ENCODE results near the gene CPNE4. TPM values are rescaled to one million over a fixed set of nuclear protein-coding genes. Genes with fewer than 3 reads are reported as not detected.

CPNE4 gene
- total and polyA plus RNA-seq, 9 of the 15 experiments (the other 6 are each of a cell fraction or from before 2014, with no cell fraction given) = not detected

DNA sequence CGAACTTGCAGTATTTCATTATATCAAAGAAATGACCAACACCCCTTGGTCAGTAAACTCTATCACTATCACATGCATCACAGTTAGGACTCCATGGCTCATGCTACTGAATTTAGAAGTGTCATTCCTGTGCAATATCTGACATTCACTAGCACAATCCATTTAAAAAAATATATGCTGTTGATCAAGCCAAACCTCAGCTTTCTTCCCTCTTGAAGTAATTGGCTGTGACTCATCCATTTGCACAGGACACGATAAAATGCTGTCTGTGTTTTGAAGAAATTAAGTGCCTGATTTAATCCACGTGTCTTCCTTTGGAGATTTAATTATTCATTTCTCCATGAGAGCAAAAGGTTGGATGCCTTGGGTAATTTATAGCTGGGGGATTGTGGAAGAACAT, 38.9 kb downstream of the CPNE4 start:
- no peak overlapping the region for H3K27ac ChIP-seq (ENCODE audit: extremely low read depth, low read depth, low read length)
- no peaks in the 10 kb centered on the region for H4K20me1 ChIP-seq (replicated peaks; ENCODE audit: control insufficient read depth, insufficient read depth, low read length)
- FAIRE-seq (no peak), DNase-seq (ENCODE audit: extremely low read depth in 1 of 4, low spot score in 3 of 4) (no peak), ATAC-seq (no peak)
- WGBS (ENCODE audit: insufficient coverage, low coverage, missing lambda C conversion rate) = 3% methylated on average over 3 of the region's 3 CpGs
- in situ Hi-C loops (cut with MboI) = no loop called here
- H3K79me2 ChIP-seq (ENCODE audit: control insufficient read depth, insufficient read depth, low read length) = no peaks in the 10 kb centered on the region
- H3K4me2 ChIP-seq (ENCODE audit: insufficient read depth, low read length) = no peak overlapping the region
- no peak overlapping the region for H2AFZ ChIP-seq (ENCODE audit: low read depth, low read length)
- H3K9me3 ChIP-seq (replicated peaks; ENCODE audit: control insufficient read depth, insufficient read depth, low read depth, low read length) = no peaks in the 10 kb centered on the region
- no TSS peak for BruUV-seq (replicated peaks)
- no peaks in the 10 kb centered on the region for H3K36me3 ChIP-seq (ENCODE audit: control insufficient read depth, insufficient read depth, low read length)
- ChIA-PET CTCF (ENCODE audit: low intra/inter-chr PET ratio) (no interaction called here), POLR2A (no interaction called here)
- H3K9me1 ChIP-seq (ENCODE audit: control insufficient read depth, insufficient read depth, low read length) = no peaks in the 10 kb centered on the region
- H3K27me3 ChIP-seq (ENCODE audit: control insufficient read depth in 2 of 2, insufficient read depth in 2 of 2, low read length in 2 of 2) = no peaks in the 10 kb centered on the region
- TF ChIP-seq FOXK1 (CRISPR knock-in tag; IDR thresholded peaks at IDR 0.05; ENCODE audit: borderline replicate concordance) = no peak
- TF ChIP-seq RAD51 (IDR thresholded peaks at IDR 0.05; ENCODE audit: borderline replicate concordance, low read depth) = no peak
- TF ChIP-seq STAT5A (IDR thresholded peaks at IDR 0.05; ENCODE audit: borderline replicate concordance, low read length) = no peak
- no peak for TF ChIP-seq MCM7 (IDR thresholded peaks at IDR 0.05)
- no peak for TF ChIP-seq DPF2 (IDR thresholded peaks at IDR 0.05)
- TF ChIP-seq ZEB2 (IDR thresholded peaks at IDR 0.05) = no peak
- no peak for TF ChIP-seq ZNF274 (IDR thresholded peaks at IDR 0.05; ENCODE audit: borderline replicate concordance, low read depth, low read length)
- no peak for TF ChIP-seq ZNF431 (CRISPR knock-in tag; IDR thresholded peaks at IDR 0.05)
- no peak for TF ChIP-seq ELF4 (CRISPR knock-in tag; IDR thresholded peaks at IDR 0.05)
- TF ChIP-seq, protein P1, sequence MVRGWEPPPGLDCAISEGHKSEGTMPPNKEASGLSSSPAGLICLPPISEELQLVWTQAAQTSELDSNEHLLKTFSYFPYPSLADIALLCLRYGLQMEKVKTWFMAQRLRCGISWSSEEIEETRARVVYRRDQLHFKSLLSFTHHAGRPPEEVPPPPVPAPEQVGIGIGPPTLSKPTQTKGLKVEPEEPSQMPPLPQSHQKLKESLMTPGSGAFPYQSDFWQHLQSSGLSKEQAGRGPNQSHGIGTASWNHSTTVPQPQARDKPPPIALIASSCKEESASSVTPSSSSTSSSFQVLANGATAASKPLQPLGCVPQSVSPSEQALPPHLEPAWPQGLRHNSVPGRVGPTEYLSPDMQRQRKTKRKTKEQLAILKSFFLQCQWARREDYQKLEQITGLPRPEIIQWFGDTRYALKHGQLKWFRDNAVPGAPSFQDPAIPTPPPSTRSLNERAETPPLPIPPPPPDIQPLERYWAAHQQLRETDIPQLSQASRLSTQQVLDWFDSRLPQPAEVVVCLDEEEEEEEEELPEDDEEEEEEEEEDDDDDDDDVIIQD (CRISPR knock-in tag; IDR thresholded peaks at IDR 0.05) = no peak
- TF ChIP-seq PML (IDR thresholded peaks at IDR 0.05; ENCODE audit: low read length) = no peak
- TF ChIP-seq MAFG (tag; conservative IDR thresholded peaks at IDR 0.05) = no peak
- TF ChIP-seq CEBPG (CRISPR knock-in tag; IDR thresholded peaks at IDR 0.05) = no peak
- no peak for TF ChIP-seq CEBPG (tag; conservative IDR thresholded peaks at IDR 0.05 in 1 of 2, IDR thresholded peaks at IDR 0.05 in 1 of 2)
- TF ChIP-seq, protein P2, sequence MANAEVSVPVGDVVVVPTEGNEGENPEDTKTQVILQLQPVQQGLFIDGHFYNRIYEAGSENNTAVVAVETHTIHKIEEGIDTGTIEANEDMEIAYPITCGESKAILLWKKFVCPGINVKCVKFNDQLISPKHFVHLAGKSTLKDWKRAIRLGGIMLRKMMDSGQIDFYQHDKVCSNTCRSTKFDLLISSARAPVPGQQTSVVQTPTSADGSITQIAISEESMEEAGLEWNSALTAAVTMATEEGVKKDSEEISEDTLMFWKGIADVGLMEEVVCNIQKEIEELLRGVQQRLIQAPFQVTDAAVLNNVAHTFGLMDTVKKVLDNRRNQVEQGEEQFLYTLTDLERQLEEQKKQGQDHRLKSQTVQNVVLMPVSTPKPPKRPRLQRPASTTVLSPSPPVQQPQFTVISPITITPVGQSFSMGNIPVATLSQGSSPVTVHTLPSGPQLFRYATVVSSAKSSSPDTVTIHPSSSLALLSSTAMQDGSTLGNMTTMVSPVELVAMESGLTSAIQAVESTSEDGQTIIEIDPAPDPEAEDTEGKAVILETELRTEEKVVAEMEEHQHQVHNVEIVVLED (CRISPR knock-in tag; IDR thresholded peaks at IDR 0.05) = no peak
- TF ChIP-seq KDM4B (IDR thresholded peaks at IDR 0.05; ENCODE audit: borderline replicate concordance in 2 of 2, low read depth in 1 of 2) = no peak
- TF ChIP-seq HDAC6 (IDR thresholded peaks at IDR 0.05; ENCODE audit: low read depth, low read length) = no peak
- TF ChIP-seq HNRNPUL1 (IDR thresholded peaks at IDR 0.05; ENCODE audit: low read length) = no peak
- no peak for TF ChIP-seq TCF15 (CRISPR knock-in tag; IDR thresholded peaks at IDR 0.05)
- TF ChIP-seq ARID3A (IDR thresholded peaks at IDR 0.05; ENCODE audit: borderline replicate concordance, low read depth, low read length) = no peak
- no peak for TF ChIP-seq TSC22D4 (tag; IDR thresholded peaks at IDR 0.05)
- no peak overlapping the region for H3K4me3 ChIP-seq
- no peaks in the 10 kb centered on the region for H3K4me1 ChIP-seq (replicated peaks in 1 of 2; ENCODE audit: control insufficient read depth in 2 of 2, insufficient read depth in 2 of 2, low read length in 2 of 2)
- H3K9ac ChIP-seq (ENCODE audit: insufficient read depth in 1 of 2, low read depth in 2 of 2, low read length in 2 of 2) = no peak overlapping the region
- intact Hi-C loops (cut with micrococcal nuclease) = no loop called here

Measured in K562 (cell line).